NCI-H2227 treated with DMSO at 0.1 percent for 48 hours (cell line): ENCODE results near the gene RCBTB1.
"Not testable (repeated sequence)": the region's sequence is repeated elsewhere in the genome, so short reads cannot be mapped to it uniquely, and the experiment has no call there.

Experiments
- DNase-seq: peaks from one replicate; lab custom pipeline; 2025; lab: John Stamatoyannopoulos, UW

The RCBTB1 gene

DNA sequence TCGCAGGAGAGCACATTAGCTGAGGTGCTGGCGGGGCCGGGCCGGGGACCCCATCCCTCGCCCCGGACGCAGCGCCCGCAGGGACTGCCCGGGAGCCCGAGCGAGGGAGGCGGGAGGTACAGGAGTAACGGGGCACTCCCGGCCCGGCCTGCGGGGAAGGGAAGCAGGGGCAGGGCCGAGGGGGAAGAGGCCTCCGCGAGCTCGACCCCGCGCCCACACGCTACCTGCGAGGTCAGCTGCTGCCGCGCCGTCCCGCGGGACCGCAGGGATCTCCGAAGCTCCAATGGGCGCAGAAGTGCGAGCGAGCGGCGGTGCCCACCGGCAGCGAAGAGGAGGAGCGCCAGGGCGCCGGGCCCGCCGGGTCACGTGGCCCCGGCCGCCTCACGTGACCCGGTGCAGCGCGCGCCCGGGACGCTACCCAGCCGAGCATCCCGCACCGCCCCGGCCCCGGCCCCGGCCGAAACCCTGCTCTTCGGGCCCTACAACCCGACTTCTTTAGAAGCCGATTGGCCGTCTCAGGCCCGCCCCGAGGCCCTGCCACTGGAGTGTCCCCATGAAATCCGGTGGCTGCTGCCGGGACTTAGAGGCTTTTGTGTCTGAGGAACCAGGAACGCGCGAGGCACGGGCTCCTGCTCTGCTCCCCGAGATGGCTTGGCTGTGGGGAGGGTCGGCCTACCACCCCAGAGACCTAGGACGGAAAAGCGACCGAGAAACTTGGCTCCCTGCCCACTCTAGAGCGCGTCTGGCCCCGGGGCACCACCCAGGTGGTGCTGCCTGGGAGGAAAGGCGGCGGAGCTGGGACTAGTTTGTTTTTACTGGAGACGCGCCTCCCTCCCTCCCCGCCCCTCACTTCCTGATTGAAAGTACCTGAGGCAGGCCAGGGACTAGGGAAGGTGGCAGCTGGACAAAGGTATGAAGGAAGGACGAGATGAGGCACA lies at the start of gene RCBTB1:
Gene RCBTB1, minus strand, starts transcription at position 339 of the 938 bp plus-strand sequence. CDS start 18,279 bp downstream, outside the sequence.
- peak; percentile 59 for DNase-seq

DNA sequence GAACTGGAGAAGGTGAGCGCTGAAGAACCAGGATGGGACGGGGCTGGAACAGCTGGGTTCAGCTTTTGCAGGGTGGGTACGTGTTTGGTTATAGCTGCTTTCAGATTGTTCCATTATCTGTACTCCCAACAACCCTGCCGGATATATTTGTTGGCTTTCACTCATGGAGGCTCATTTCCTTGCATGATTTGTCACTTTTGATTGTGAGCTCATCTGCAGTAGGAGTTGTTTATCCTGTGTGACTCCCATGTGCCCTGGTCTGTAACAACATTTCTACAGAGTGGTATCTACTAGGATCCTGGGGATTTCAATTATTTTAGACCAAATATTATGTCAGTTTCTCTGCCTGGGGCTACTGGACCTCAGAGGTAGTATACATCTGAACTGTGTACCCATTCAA lies 48.4 kb upstream of the RCBTB1 start:
- no peak for DNase-seq

DNA sequence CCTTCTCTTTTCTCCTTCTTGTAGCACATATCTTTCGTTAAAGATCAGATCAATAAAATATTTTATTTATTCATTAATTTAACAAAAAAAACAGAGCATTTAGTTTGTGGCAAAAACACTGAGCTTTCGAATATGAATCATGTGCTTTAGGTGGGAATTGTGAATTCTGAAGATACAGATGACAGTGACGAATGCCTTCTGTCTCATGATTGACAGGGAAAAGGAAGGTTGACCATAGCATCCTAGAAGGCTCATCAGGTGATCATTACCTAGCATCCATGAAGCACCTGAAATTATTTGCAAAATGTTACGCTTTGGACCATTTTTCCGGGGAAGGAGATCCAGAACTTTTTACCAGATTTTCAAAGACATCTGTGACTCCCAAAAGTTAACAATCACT lies 46.8 kb upstream of the RCBTB1 start:
- no peak for DNase-seq

DNA sequence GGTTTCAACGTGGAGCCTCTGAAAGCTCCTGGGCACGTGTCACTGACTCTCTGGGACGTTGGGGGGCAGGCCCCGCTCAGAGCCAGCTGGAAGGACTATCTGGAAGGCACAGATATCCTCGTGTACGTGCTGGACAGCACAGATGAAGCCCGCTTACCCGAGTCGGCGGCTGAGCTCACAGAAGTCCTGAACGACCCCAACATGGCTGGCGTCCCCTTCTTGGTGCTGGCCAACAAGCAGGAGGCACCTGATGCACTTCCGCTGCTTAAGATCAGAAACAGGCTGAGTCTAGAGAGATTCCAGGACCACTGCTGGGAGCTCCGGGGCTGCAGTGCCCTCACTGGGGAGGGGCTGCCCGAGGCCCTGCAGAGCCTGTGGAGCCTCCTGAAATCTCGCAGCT lies 45.2 kb upstream of the RCBTB1 start:
- no peak for DNase-seq

DNA sequence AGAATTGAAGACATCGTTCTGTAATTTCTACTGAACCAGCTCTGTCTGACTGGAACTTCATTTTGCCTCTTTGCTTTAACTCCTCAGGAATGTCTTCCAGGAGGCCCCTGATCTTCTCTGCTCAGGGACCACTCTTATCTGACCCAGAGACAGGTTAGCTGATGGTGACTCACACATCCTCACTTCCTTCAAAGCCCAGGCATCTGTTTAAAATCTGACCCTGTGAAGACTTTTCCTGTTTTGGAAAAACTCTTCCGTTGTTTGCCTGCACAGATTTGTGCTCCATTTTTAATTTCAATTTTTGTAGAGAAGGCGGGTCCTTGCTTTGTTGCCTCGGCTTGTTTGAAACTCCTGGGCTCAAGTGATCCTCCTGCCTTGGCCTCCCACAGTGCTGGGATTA lies 44.6 kb upstream of the RCBTB1 start:
- DNase-seq, result no peak

DNA sequence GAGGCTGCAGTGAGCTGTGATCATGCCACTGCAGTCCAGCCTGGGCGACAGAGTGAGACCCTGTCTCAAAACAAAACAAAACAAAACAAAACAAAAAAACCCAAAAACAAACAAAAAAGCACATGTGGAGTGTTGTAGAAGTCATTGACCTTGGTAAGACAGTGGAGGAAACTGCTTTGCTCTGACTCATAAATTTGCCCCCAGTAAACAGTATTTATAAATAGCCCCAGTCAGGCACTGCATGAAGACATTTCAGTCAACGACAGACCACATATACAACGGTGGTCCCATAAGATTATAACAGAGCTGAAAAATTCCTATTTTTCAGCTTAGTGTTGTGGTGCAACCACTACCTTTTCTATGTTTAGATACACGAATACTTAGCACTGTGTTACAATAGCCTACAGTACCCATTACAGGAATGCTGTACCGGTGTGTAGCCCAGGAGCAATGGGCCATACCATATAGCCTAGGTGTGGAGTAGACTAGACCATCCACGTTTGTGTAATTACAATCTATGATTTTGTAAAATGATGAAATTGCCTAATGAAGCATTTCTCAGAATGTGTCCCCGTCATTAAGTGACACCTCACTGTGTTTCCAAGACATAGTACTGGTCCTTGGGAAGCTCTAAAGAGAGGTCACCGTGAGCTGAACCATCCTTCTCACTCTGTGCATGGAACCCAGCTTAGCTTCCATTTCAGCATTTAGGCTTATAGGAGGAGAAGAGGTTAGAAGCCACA lies 44.0 kb upstream of the RCBTB1 start:
- DNase-seq, result no peak

DNA sequence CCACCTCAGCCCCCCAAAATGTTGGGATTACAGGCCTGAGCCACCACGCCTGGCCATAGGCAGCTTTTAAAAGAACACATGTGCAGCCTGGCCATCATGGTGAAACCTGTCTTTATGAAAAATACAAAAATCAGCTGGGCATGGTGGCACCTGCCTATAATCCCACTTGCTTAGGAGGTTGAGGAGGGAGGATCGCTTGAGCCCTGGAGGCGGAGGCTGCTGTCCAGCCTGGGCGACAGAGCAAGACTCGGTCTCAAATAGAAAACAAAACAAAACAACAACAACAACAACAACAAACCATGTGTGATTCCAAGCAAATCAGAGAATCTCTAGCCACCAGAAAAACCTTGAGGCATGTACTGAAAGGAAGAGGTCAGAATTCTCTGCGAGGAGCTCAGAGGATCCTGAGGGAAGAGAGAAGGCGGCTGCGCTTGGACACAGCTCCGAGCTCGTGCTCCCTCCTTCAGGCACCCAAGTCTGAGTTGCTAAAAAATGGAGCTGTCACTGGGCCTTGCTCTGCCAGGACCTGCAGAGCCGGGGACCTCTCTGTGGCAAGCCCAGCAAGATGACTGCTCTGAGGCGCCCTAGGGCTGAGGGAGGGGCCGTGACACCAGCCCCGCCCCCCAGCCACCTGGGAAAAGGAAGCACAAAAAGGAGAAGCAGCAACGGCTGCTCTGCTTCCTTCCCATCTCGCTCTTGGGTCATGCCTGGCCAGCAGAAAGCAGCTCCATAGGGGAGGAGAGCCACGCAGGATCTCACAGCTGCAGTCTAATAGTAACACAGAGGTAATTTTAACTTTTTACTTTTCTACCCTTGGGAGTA lies 42.7 kb upstream of the RCBTB1 start, which contains the start of gene ARL11:
Gene ARL11, plus strand, starts transcription at position 677 of the 822 bp plus-strand sequence. CDS start 1,941 bp downstream, outside the sequence.
- peak; percentile 4 for DNase-seq

DNA sequence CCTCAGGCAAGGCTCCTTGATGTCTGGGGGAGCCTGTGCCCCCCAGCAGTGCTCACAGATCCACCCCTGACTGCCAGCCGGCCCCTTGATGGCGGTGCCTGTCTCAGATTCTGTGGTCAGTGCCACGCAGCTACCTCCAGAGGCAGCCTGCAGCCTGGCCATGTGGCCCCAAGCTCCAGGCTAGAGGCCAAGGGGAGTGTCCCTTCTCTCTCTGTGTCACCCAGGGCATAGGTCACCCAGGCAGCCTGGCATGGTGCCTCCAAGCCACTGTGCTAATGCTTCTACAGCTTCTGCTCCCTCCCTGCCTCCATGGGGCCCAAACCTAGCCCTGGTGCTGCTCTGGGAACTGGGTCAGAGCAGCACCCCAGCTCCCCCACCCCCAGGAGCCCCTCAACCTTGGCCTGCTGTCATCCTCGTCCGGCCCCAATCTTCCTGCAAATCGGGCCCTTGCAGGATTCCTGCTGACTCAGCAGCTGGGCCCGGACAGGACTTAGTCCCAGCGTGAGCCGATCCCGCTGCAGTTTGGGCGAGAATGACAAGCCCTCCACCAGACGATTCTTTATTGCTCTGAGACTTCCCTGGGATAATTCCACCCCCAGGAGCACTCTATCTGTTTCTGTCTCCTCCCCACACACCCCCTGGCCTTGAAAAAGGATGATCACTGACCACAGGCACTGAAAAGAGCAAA lies 40.2 kb upstream of the RCBTB1 start:
- no peak for DNase-seq

DNA sequence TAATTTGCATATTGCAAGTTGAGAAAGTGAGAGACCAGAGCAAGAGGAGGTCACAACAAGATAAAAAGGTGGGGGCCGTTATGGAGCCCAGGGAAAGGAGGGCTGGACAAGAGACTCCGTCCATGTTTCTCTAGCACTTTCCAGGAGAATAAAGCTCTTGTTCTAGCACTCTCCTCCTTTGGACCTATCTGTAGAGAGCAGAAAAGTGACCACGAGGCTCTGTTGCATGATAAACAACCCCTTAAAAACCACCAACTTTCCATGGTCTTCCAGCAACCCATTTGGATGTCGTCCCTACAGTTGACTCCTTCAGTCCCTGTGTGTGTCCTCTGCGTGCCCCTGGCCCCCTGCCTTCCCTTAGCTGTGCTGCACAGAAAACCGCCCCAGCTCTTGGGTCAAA lies 38.9 kb upstream of the RCBTB1 start:
- DNase-seq, result no peak

DNA sequence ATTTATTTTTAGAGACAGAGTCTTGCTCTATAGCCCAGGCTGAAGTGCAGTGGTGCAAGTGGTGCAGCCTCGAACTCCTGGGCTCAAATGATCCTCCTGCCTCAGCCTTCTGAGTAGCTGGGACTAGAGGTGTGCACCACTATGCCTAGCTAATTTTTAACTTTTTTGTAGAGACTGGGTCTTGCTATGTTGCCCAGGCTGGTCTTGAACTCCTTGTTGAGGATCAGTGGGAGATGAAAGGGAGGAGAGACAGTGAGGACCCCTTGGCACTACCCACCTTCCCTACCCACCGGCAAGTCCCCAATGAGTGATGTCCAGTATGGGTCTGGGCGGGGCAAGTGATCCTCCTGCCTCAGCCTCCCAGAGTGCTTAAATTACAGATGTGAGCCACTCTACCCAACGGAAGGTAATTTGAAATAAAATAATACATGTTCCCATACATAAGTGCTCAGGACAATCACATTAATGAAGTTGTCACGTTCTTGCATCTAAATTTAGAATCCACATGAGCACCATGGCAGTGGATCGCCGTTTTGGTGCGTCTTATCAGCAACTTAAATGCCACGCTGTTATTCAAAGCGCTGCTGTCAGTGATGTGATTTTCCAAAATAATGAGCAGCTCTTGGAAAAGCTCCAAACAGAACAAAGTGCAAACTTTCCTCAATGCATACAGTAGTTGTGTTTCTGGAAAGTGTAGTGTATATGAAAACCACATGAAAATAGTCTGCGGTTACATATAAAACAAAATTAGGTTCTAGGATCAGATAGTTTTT lies 37.0 kb upstream of the RCBTB1 start:
- DNase-seq, result no peak

DNA sequence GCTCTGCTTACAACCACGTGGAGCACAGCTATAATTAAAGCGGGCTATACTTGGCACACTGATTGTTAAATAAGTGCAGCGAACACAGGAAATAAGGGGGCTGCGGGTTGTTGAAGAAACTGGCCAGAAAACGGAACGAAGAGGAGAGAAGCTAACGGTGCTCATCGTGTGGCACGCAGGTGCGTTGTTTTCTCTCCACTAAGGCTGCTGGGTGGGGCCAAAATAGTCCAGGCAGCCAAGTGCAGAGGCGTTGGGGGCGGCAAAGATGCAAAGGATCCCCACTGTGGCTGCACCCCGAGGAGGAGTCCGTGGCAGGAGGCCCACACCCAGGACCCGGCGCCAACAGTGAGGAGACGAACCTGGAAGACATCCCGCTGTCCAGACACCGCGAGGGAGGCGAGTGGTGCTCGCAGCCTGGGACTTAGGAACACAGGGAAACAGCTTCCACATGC lies 34.8 kb upstream of the RCBTB1 start:
- DNase-seq, result peak; percentile 18

DNA sequence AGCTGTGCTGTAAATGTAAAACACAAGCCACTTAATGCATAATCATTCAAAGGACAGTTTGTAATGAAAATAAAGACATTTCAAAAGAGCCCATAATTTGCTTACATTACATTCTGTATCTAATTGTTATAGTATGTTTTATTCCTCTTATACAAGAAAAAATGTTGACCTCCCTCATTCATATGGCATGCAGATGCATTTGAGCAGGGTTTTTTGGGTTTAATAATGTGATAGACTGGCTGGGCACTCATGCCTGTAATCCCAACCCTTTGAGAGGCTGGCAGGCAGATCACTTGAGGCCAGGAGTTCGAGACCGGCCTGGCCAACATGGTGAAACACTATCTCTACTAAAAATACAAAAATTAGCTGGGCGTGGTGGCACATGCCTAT lies 31.3 kb upstream of the RCBTB1 start:
- DNase-seq, result no peak

DNA sequence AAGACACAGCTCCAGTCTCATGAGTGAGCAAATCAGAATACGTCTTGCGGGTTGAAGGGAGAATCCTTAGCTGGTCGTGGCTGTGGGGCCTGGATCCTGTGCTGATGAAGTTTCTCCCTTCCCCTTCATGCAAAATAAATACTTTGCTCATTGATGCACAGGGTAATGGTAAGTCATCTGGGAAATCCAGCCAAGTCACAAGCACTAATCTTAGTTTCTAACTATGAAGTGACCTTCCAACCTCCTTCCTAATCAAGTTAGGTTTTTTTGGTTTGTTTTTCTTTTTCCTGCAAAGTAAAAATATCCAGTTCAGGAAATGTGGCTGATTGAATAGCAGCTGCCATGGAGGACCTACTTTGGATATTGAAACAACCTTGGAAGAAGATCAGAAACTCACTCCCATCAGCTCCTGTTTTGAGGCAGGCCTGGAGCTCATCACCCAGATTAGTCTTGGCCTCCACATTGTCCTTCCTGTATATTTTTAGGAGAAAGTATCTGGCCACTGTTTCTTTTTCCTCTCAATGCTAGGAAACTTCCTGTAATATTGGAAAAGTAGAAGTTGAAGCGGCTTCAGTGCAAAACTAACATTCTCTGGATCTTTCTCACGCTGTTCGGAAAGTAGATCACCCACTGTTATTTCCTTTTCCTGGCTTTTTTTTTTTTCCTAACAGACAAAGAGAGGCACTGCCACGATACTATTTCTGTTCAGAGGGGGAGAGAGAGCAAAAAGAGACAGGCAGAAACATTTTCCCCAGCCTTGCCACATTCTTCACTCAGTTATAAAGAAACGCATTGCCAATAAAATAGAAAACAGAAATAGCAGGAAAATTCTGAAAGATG lies 30.7 kb upstream of the RCBTB1 start:
- no peak for DNase-seq

DNA sequence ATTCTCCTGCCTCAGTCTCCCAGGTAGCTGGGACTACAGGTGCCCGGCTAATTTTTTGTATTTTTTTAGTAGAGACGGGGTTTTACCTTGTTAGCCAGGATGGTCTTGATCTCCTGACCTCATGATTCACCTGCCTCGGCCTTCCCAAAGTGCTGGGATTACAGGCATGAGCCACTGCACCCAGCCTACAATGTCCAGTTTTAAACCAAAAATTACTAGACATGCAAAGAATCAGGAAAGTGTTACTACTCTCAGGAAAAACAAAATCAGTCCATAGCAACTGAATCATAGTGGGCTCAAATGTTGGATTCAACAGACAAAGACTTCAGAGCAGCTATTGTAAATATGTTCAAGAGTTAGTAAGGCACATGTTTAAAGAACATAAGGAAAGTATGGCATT lies 26.7 kb upstream of the RCBTB1 start:
- DNase-seq, result not testable (repeated sequence)

DNA sequence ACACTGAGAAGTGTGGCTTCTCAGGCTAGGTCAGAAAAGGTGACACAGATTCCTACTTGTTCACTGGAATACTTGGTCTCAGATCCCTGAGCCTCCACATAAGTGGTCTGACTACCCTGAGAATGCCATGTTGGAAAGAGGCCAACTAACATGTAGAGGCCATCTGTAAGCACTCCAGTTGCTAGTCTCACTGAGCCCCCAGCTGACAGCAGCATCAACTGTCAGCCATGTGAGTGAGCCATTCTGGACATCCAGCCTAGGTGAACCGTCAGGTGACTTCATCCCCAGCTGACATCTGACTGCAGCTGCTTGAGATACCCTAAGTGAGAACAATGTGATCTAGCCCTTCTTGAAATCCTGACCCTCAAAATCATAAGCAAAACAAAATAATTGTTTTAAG lies 24.8 kb upstream of the RCBTB1 start:
- peak; percentile 12 for DNase-seq

DNA sequence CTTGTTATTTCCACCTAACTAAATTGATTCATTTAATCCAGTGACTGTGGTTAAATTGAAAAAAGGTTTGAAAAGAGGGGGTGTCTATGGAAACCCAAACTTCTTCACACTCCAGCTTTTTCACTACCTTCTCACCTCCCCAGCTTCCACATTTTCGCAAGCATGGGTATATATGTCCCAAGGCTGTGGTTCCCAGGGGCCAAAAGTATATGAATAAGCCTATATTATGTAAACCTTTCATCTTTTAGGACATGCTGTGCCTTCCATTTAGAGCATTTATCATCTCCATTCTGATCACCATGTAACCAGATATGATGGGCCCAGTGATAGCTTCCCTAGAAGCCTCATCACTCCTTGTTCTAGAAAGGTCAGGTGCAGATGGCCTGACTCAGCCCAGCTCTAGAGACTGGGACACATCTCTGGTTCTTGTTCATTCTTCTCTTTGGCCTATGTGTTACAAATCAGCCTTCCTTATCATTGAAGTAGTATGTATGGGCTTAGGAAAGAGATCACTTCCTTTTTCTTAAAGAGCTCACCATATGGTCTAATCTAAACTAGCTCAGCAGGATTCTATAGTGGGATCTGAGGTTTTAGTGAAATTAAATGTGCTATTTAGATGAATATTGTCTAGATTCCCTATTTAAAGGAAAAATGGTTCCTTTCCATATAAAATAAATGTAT lies 23.4 kb upstream of the RCBTB1 start:
- DNase-seq, result no peak

DNA sequence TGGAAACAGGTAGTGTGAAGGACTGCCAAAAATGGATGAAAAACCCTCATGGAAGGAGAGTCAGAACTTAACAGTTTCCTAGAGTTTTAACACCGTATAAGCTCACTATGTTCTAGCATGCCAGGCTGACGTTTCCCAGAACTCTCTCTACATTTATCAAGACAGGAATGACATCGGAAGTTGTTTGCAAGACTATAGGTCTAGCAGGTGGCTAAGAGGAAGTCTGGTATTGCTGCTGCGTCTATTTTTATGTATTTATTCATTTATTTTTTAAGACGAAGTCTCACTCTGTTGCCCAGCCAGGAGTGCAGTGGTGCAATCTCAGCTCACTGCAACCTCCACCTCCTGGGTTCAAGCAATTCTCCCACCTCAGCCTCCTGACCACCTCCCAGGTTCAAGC lies 22.4 kb upstream of the RCBTB1 start:
- DNase-seq, result no peak

DNA sequence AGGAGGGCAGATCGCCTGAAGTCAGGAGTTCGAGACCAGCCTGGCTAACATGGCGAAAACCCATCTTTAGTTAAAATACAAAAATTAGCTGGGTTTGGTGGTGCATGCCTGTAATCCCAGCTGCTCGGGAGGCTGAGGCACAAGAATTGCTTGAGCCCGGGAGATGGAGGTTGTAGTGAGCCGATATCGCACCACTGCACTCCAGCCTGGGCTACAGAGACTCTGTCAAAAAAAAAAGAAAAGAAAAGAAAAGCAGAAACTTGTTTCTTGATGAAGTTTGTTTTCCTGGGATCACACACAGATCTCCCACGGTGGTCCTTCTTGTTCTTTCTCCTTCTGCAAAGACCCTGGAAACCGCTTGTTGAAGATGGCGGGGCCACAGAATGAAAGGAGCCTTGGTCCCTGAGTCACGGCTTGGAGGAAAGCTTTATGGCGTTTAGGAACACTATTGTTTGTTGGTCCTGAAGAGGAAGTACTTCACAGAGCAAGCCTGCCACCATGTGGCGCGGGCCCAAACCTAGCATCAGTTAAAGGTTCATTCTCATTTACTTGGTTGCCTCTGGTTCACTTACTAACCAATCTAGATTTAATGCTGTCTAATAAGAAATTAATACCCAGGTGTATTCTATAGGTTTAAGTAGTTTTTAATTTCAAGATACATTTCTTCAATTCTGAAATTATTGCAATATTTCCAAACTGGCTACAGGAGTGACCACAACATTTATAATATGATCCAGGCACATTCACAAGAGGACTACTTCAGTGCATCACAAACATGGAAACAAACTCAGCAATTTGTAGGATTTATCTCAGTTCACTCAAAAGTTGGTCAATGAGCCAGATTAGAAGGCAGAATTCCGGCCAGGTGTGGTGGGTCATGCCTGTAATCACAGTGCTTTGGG lies 21.6 kb upstream of the RCBTB1 start:
- peak; percentile 77 for DNase-seq
